22Rv1 (cell line): ENCODE results near the gene TGFBR3.

ENCODE experiments used
- H3K27ac ChIP-seq: fragments of 450-650 bp; 2 replicates; pipeline ENCODE4 v1.5.1; 2017
- CTCF ChIP-seq: fragments of 450-650 bp; IDR thresholded peaks from 2 replicates; pipeline ENCODE4 v1.5.1; 2017; ENCODE audit warnings: mild to moderate bottlenecking
- ZFX ChIP-seq: fragments of 450-650 bp; IDR thresholded peaks from 2 replicates; pipeline ENCODE4 v1.6.1; 2017; ENCODE audit warnings: antibody characterized with exemption, borderline replicate concordance

TGFBR3 gene

GRCh38 chr1:91895832-91896556 lies 10.0 kb upstream of the TGFBR3 start:
- TF ChIP-seq CTCF (no peak), ZFX (no peak)
- H3K27ac ChIP-seq, result no peak overlapping the region

GRCh38 chr1:91894036-91894761 lies 8.2 kb upstream of the TGFBR3 start:
- H3K27ac ChIP-seq, result no peak overlapping the region
- no peak for TF ChIP-seq CTCF

- TF ChIP-seq CTCF (no peak), ZFX (no peak)
- no peak overlapping the region for H3K27ac ChIP-seq
These were observed 6.0 kb upstream of the TGFBR3 start for GRCh38 chr1:91891969-91892368.

GRCh38 chr1:91891454-91891853 lies 5.5 kb upstream of the TGFBR3 start:
- H3K27ac ChIP-seq, result no peak overlapping the region
- no peak for TF ChIP-seq CTCF
- TF ChIP-seq ZFX, result no peak

GRCh38 chr1:91889717-91890459 lies 3.9 kb upstream of the TGFBR3 start:
- no peak for TF ChIP-seq ZFX
- no peak; the same call in 1 of the 2 replicates for TF ChIP-seq CTCF
- no peak overlapping the region for H3K27ac ChIP-seq

GRCh38 chr1:91885213-91885715 lies 687 bp downstream of the TGFBR3 start:
- H3K27ac ChIP-seq, result peak overlapping the region; percentile 61
- TF ChIP-seq CTCF (no peak), ZFX (no peak)
